ENCODE data around the gene STK4. TPM values are rescaled to one million over a fixed set of nuclear protein-coding genes. Genes with fewer than 3 reads are reported as not detected.

STK4 gene
- total RNA-seq, 2 experiments from 2014 or later, result 265 to 277 TPM

- Histone ChIP-seq H3K4me1 (ENCODE audit: insufficient read depth, low read length) (peaks cover 29% of the 10 kb centered on the region), H3K27me3 (ENCODE audit: control insufficient read depth in 1 of 2, insufficient read depth in 2 of 2, low read length in 2 of 2) (no peaks in the 10 kb centered on the region), H3K36me3 (ENCODE audit: insufficient read depth, low read length) (peaks cover 75% of the 10 kb centered on the region), H3K4me3 (ENCODE audit: low read length) (no peak overlapping the region), H3K27ac (ENCODE audit: low read depth in 1 of 2, low read length in 2 of 2) (no peak overlapping the region), H3K9me3 (ENCODE audit: control insufficient read depth in 1 of 2, insufficient read depth in 1 of 2, low read length in 2 of 2) (no peaks in the 10 kb centered on the region)
- Mint-ChIP-seq H3K9me3 (no peaks in the 10 kb centered on the region), H3K4me1 (ENCODE audit: low read depth) (peaks cover 90% of the 10 kb centered on the region), H3K36me3 (ENCODE audit: low read depth) (peaks cover 95% of the 10 kb centered on the region), H3K27ac (peak overlapping the region; percentile 31), H3K4me3 (no peak overlapping the region), H3K27me3 (no peaks in the 10 kb centered on the region)
- TF ChIP-seq CTCF (IDR thresholded peaks at IDR 0.05), result no peak
- CTCF ChIA-PET, result interaction anchor here (2.4 kb wide), 1 partner anchor 13 kb away, joined by 9 read pairs; no protein-coding TSS in a partner anchor
- intact Hi-C loops (cut with DNase I, micrococcal nuclease), result no loop called here
- POLR2A ChIA-PET, result no interaction called here
- no peak for DNase-seq
- ATAC-seq (ENCODE audit: poor library complexity), result no peak
Measured at GRCh38 chr20:45056473-45057173, 90.3 kb downstream of the STK4 start.

GRCh38 chr20:45058168-45058850 lies 92.0 kb downstream of the STK4 start:
- Histone ChIP-seq H3K4me3 (ENCODE audit: low read length) (no peak overlapping the region), H3K27ac (ENCODE audit: low read depth in 1 of 2, low read length in 2 of 2) (no peak overlapping the region), H3K36me3 (ENCODE audit: insufficient read depth, low read length) (peaks cover 69% of the 10 kb centered on the region), H3K27me3 (ENCODE audit: control insufficient read depth in 1 of 2, insufficient read depth in 2 of 2, low read length in 2 of 2) (no peaks in the 10 kb centered on the region), H3K9me3 (ENCODE audit: control insufficient read depth in 1 of 2, insufficient read depth in 1 of 2, low read length in 2 of 2) (no peaks in the 10 kb centered on the region), H3K4me1 (ENCODE audit: insufficient read depth, low read length) (peaks cover 19% of the 10 kb centered on the region)
- no peak for TF ChIP-seq CTCF (IDR thresholded peaks at IDR 0.05)
- Mint-ChIP-seq H3K9me3 (no peaks in the 10 kb centered on the region), H3K36me3 (ENCODE audit: low read depth) (peaks cover 90% of the 10 kb centered on the region), H3K27me3 (no peaks in the 10 kb centered on the region), H3K27ac (peak overlapping the region; percentile 31), H3K4me3 (no peak overlapping the region), H3K4me1 (ENCODE audit: low read depth) (peaks cover 83% of the 10 kb centered on the region)
- intact Hi-C loops (cut with DNase I, micrococcal nuclease), result no loop called here
- no peak for ATAC-seq (ENCODE audit: poor library complexity)
- no peak for DNase-seq
- CTCF ChIA-PET, result interaction anchor here (1.6 to 2.4 kb wide), 2 partner anchors 14 kb away, joined by 4 to 9 read pairs; no protein-coding TSS in a partner anchor
- POLR2A ChIA-PET, result interaction anchor here (0.9 kb wide), 1 partner anchor 8 kb away, joined by 4 read pairs; no protein-coding TSS in a partner anchor

- H3K9me3 Mint-ChIP-seq, result no peaks in the 10 kb centered on the region
- no peak for DNase-seq
- no peak for TF ChIP-seq CTCF (IDR thresholded peaks at IDR 0.05)
- no peak for ATAC-seq (ENCODE audit: poor library complexity)
- H3K4me3 ChIP-seq (ENCODE audit: low read length), result no peak overlapping the region
- peaks cover 63% of the 10 kb centered on the region for H3K36me3 ChIP-seq (ENCODE audit: insufficient read depth, low read length)
- no peak overlapping the region for H3K4me3 Mint-ChIP-seq
- peak overlapping the region; percentile 31 for H3K27ac Mint-ChIP-seq
- peaks cover 14% of the 10 kb centered on the region for H3K4me1 ChIP-seq (ENCODE audit: insufficient read depth, low read length)
- peaks cover 83% of the 10 kb centered on the region for H3K4me1 Mint-ChIP-seq (ENCODE audit: low read depth)
- ChIA-PET POLR2A (interaction anchor here (0.9 to 1.9 kb wide), 2 partner anchors 9 to 12 kb away, joined by 4 read pairs; no protein-coding TSS in a partner anchor), CTCF (interaction anchor here (1.6 to 2.2 kb wide), 2 partner anchors 13 to 15 kb away, joined by 4 to 9 read pairs; no protein-coding TSS in a partner anchor)
- no peaks in the 10 kb centered on the region for H3K9me3 ChIP-seq (ENCODE audit: control insufficient read depth in 1 of 2, insufficient read depth in 1 of 2, low read length in 2 of 2)
- intact Hi-C loops (cut with DNase I, micrococcal nuclease), result no loop called here
- H3K36me3 Mint-ChIP-seq (ENCODE audit: low read depth), result peaks cover 89% of the 10 kb centered on the region
- no peak overlapping the region for H3K27ac ChIP-seq (ENCODE audit: low read depth in 1 of 2, low read length in 2 of 2)
- no peaks in the 10 kb centered on the region for H3K27me3 Mint-ChIP-seq
- H3K27me3 ChIP-seq (ENCODE audit: control insufficient read depth in 1 of 2, insufficient read depth in 2 of 2, low read length in 2 of 2), result no peaks in the 10 kb centered on the region
Measured at GRCh38 chr20:45059022-45059728, 92.9 kb downstream of the STK4 start.

Measured in CD4-positive, alpha-beta T cell (primary cell).